Heart left ventricle (tissue), 13 donors: ENCODE measurements around the gene BMP5.

ENCODE experiments used
- POLR2A ChIP-seq, 2 donors: fragments of 450-650 bp; IDR thresholded peaks; one replicate each; pipeline ENCODE4 v1.6.1; 2017; ENCODE audit warnings: antibody characterized with exemption in 2 of 2, mild to moderate bottlenecking in 2 of 2, moderate library complexity in 2 of 2
- TF ChIP-seq, protein P1 (sequence below), 12 donors: fragments of 200-600 bp; sonication (generic) in 4 of 12; IDR thresholded peaks; one replicate each; pipeline versions ENCODE4 v1.5.0 to v1.8.0; 2018 to 2022; ENCODE audit warnings: antibody characterized with exemption in 12 of 12, mild to moderate bottlenecking in 5 of 12
- donor health status: ischemic (EF 13 %, LVEDD 7.1; RV severe dilation, severe dysfunction).
- donor health status: DM: no; HTN: yes; CAD: no.
- donor health status: DM: no; HTN: no; CAD: no.
- donor health status: ischemic (EF 25% LVEDD 6.9; RV normal size, moderate dysfunction).
- donor health status: ischemic (EF 25% LVEDD 5.7; RV mildly dilated, moderate dysfunction).
- donor health status: ischemic (EF 35%, LVEDD 5.7; RV mildly dilated, moderate dysfunction).
- donor health status: nonischemic (EF 11% LVEDD 7.7; RV severe dilation, severe dysfunction).
- donor health status: DM: yes; HTN: yes; CAD: no.
- donor health status: PGD.
- donor health status: ischemic (EF 29% LVEDD 5.4; RV normal size, mild dysfunction).
- donor health status: nonischemic (EF 23%, LVEDD 6.1; RV moderate dilation, normal function).

DNA sequence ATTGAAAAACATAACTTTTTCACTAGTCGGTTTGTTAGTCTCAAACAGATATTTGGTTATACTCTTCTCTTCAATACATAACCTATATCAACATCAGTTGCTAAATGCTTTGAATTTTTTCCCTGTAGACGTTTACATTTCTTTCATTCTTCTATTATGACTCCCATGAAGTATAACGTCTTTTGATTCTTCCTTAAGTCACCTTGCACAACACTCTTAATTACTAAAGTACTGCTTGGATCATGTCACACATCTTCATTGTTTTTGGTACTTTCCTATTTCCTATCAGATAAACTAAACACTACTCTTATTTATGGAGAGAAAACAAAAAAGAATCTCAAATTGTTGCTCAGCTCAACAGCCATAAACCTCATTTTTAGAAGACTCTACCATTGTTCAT, 23.0 kb upstream of the BMP5 start:
- TF ChIP-seq, protein P1, sequence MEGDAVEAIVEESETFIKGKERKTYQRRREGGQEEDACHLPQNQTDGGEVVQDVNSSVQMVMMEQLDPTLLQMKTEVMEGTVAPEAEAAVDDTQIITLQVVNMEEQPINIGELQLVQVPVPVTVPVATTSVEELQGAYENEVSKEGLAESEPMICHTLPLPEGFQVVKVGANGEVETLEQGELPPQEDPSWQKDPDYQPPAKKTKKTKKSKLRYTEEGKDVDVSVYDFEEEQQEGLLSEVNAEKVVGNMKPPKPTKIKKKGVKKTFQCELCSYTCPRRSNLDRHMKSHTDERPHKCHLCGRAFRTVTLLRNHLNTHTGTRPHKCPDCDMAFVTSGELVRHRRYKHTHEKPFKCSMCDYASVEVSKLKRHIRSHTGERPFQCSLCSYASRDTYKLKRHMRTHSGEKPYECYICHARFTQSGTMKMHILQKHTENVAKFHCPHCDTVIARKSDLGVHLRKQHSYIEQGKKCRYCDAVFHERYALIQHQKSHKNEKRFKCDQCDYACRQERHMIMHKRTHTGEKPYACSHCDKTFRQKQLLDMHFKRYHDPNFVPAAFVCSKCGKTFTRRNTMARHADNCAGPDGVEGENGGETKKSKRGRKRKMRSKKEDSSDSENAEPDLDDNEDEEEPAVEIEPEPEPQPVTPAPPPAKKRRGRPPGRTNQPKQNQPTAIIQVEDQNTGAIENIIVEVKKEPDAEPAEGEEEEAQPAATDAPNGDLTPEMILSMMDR (IDR thresholded peaks at IDR 0.05) = no peak
- TF ChIP-seq POLR2A (IDR thresholded peaks at IDR 0.05) = no peak
